Activated T-cell treated with anti-CD3 and anti-CD28 coated beads, Interleukin-2, amount 50 U/mL, for 48 hours (primary cell): ENCODE measurements around the gene HOXA10.

ENCODE experiments used
- DNase-seq, 2 experiments: peaks; one replicate each; pipeline ENCODE4 v3.0.0-alpha.2; 2020

Gene HOXA10

DNA sequence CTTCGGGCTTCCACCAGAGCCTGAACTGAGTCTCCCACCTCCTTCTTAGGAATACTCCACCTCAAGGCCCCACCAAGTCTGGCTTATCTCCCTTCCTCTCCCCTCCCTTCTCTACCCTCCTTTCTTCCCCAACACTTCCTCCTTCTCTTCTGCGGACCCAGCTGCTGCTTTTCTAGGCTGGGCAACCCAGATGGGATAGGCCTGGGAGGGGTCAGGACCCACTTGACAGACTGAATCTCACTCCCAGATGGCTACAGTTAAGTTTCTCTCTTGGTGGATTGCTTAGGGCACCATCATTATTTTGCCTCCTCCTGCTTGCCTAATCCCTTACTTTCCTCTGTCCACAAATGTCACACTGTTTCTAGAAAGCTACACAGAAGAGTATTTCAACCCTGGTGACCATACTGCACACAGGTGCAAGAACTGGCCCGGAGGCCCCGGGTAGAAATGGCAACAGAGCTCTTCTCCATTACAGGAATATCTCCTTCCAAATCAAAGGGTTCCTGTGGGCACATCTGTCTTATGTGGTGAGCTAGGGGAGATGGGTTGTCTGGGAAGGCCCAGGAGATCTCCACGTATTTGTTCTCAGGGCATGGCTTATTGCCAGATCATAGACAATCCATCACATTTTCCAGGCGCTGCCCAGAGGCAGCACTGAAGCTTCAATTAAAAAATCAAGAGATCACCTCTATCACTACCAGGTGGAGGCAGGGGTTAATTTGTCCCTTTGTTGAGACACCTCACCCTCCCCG, 16.1 kb upstream of the HOXA10 start:
- DNase-seq: peak; percentile 15 to 18

DNA sequence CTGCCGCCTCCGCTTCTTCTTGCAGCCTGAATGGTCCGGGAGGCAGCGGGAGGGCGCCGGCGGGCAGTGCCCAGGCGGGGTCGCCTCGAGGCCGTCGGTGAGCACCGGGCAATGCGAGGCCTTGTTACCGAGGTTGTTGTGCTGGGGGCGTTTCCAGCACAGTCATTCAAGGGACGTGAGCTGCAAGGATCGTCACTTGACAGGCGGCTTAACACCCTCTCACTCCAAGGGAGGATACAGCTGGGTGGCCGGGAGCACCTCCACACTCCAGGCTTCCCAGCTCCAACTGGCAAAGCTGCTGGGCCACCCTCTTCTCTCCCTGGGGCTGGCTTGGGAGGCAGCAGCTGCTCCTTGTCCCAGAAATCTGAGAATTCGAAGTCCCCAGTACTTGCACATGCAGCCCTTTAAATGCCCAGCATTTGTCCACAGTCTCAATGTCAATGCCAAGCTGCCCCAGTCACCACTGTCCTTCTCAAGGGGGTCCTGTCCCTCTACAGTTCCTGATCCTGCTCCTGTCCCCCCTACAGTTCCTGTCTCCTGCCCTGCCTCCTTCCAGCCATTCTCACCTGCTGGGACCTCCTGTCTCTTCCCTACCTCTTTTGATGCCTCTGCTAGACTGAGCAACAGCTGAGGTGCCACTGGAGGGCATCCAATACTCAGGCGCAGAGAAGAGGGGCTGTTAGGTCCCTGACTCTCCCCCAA, 15.3 kb upstream of the HOXA10 start:
- peak; percentile 30 to 32 for DNase-seq

DNA sequence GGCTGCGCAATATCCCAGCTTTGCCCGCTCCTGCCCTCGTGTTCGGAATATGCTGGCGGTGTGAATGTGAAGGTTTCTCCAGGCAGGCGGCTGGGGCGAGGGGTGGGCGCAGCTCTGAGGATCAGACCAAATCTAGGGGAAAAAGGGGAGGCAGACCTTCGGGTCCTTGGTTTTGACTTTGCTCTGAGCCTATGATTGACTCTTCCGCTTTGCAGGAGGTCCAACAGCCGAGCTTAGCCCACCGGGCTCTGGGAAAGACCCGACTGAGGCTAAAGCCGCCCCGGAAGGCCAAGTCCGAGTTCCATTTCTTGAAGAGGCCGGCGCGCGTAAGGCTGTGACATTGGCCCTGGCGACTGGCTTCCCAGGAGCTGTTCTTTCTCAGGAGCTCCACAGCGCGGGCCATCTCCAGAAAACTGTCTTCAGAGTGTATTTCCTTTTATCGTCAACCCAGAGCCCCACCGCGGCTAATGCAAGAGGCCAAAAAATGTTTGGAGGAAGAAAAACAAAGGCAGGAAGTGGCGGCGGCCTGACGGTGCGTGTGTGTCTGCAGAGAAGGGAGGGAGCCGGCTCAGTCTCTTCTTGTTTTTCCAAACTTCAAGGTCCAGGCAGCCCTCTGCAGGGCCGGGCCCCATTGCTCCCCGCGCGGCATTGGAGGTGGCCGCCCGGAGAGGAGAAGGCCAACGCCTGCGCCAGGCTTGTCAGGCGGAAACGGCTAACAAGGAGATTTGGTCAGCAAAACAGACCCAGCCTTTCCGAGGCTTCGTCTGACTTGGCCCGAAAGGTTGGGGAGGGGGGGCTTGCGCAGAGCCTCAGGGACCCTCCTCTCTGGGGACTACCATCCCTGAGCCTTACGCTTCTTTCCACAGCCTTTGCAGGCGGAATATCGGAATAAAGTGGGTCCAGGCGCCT, 14.5 kb upstream of the HOXA10 start:
- peak; percentile 48 to 49 for DNase-seq

DNA sequence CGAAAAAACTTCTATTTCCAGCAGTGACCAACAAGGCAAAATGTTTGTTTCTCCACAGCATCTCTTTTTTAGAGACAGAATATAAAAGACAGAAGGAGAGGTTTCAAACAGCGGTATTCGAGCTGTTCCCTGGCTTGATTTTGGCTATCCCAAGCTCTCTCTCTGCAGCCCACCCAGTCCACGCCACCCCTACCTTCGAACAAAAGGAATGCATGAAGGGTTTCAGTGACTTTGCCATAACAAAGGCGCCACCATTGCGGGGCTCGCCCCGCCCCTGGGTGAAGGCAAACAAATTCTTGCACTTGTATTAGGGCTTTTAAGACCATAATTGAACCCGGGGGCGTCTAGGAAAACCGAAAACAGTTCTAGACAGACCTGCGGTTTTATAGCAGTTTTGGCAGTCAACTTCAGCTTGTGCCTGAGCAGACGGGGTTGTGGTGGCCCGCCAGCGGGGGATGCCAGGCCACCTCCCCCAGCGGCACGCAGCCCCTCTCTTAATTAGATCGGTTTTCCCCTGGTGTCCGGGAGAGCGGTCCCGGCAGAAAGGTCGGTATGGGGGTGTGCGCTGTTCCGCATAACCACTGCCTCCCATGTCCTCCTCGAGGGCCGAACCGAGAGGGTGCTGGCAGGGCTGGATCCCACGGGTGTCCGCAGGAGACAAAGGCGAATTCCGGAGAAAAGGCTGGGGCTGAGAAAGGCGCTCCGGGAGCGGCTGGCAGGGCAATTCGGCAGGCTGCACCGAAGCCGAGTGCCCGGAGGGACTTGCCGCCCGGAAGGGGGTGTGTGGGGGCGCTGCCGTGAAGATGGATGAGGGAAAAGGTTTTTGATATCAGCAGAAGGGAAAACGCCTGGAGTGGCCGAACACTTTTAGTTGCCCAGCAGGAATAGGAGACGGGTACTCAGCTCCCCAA, 13.6 kb upstream of the HOXA10 start:
- peak; percentile 22 to 25 for DNase-seq

DNA sequence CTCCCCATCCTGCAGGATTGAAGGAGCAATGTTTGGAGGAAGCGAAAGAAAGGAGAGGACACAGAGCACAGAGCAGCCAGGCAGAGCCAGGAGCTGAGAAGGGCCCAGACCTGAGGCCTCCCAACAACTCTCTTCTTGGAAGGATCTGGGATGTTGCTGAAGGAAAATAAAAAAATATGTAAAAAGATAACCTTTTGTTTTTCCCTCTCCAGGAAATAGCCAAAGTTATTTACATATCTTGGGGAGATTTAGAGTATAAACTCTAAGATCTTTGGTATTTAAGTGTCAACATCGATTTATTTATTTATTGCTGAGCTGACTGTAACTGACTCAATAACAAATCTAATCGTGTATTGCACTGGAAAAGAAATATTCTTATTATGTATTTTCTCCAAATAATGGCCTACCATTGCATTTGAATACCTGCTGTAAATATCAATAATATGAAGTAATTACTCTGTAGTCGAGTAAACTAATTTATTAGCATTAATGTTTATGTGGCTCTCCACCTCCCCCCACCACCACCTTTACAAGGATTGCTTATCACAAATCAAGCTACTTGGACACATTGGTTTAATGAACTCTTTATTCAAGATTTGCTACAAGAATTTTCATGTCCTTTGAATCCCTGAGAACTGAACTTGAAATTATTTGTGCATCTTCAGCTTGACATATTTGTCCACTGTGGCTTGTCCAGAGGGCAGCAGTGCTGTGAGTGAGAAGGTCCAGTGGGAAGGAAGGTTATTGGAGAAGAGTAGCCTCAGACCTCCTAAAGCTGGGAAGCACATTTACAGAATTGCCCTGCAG, 12.8 kb upstream of the HOXA10 start:
- DNase-seq: peak in 1 of 2 experiments; percentile 12

DNA sequence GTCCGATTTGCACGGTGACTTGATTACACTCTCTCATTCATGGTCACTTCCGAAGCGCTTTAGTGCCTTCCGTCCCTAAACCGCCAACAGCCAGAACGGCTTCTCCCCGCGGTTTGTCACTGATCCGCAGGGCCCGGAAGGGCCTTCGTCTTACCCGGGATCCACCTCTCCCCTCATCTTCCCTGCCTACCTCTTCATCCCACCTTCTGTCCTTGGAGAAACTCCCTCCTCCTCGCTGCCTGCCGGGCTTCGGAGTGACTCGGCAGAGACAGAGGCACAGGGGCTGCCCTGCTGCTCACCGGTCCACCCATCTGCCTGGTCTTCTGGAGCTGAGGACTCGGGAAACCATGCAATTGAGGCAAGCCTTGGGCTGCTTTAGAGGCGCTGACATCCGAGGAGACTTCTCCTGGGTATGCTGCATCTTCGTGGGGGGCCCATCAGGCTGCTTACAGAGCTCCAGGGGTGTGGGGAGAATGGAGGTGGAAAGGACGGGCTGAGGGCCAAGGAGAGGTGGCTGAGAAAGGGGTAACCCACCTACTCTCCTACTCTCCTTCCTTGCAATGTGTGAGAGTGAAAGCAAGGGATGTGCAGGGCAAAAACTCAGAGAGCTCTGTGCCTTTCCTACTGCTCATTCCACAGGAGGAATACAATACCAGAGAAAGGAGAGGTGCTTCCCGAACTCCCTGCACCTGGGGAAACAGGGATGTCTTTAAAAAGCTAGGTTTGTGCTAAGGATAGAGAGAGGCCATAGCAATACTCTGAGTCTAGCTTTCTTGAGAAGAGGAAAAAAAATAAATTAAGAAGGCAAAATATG, 11.9 kb upstream of the HOXA10 start:
- DNase-seq: peak; percentile 28 to 39

DNA sequence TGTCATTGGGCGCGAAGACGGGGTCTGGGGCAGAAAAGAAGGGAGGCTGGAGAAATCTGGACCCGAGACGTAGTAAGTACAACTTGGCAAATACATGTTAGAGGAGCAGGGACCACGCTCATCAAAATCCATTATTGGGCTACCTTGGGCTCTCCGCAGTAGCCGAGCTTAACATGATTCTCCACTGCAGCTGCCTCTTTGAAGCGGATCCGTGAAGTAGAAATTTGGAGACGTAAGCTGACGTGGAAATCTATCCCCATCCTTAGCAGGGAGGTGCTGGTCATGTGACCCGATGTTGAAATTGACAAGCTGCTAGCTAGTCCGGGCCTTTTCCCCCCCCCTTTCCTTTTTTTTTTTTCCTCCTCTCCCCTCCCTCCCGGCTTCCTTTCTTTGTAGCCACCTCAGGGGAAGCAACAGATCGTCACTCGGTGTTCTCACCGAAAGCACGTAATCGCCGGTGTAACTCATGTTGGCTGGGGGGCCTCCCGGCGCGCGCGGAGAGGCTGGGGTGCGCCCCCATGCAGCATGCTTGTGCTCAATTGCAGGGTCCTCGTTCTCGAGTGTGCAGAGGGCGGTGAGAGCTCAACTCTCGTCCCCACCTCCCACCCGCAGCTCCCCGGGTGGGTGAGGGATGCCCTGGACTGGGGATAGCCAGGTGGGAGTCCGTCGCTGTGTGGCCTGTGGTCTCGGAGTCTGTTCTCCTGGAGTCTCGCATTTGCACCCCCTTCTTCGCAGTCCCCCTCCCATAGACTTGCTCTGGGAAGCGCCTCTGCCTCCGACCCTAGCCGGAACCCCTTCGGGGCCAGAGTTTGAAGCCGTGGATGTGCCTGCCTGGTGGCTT, 11.1 kb upstream of the HOXA10 start, which contains the start of gene HOXA11:
HOXA11 (minus strand) TSS at position 220 of the 841 bp plus-strand sequence; CDS start at position 132, 88 bp downstream.
- peak; percentile 37 to 45 for DNase-seq

DNA sequence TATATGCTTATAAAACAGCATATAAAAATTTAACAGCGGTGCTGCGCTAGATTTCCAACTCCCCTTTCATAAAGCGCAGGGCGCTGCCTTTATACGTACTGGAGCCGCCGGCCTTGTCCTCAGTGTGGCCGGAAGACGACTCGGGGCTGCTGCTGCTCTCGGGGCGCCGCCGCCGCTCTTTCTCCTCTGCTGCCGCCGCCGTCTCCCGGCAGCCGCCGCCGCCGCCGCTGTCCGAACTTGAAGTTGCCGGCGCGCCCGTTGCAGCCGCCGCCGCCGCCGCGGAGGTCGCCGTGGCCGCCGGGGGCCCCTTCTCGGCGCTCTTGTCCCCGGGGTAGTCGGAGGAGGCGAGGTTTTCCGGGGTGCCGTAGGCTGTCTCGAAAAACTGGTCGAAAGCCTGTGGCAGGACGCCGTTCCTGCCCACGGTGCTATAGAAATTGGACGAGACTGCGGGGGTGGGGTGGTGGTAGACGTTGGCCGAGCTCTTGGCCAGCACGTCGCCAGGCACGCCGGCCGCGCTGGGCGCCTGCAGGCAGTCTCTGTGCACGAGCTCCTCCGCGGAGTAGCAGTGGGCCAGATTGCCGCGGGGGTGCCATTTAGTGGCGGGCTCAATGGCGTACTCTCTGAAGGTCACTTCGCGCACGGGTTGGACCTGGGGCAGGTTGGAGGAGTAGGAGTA, 10.4 kb upstream of the HOXA10 start:
- peak; percentile 43 to 58 for DNase-seq

DNA sequence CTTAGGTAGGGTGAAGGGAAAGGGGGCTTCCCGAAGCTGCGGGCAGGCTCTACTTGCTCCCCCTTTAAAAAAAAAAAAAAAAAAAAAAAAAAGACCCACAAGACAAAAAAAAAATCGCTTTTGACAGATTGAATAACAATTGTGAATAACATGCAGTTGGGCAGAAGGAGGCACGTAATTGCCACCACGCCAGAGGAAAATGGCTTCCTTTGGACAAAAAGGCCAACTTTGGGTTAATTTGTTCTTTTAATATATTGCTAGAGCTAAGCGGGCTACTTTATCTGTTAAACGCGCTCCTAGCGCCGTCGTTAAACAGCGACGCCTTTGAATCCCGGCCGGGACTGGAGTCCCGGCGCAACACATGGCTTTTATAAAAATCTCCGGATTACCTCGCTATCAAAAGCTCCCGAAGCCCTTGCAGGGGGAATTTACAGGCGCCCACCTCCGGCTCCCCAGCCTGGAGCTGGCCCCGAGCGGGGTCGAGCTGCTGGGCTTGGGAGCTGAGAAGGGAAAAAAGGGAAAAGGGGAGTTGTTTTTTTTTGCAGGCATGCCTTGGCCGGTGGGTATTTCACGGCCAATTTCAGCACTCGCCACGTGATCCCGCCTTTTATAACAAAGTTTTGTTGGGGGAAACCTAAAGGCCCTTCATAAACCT, 9.7 kb upstream of the HOXA10 start:
- DNase-seq: peak in 1 of 2 experiments; percentile 20

DNA sequence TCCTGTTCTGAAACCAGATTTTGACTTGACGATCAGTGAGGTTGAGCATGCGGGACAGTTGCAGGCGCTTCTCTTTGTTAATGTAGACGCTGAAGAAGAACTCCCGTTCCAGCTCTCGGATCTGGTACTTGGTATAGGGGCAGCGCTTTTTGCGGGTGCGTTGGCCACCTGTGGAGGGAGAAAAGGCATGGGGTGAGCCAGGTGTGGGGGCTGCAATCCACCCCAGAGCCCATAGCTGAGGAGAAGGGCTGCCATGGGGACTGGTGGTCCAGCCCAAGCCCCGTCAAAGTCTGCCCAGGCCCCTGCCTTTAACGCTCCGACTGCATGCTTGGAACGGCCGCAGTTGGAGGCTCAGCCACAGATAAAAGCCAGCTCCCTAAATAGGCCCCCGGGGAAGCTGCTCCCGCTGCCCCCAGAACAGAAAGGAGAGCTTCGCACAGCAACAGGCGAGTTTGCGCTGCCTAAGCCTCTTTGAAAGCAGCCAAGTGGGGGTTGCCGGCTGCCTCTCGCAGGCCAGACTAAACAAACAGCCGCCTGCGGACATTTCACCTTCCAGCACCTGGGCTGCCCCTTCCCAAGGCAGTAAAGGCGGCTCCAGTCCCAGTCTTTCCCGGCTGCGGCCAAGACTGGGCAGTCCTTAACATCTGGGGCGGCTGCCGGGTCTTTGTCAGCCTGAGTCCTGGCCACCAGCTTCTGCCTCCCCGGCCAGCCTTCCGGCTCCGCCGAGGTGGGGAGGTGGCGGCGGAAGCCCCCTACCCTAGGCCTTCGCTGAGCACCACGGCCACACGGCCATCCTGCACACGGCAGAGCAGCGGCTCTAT, 9.0 kb upstream of the HOXA10 start:
- peak; percentile 19 to 20 for DNase-seq

DNA sequence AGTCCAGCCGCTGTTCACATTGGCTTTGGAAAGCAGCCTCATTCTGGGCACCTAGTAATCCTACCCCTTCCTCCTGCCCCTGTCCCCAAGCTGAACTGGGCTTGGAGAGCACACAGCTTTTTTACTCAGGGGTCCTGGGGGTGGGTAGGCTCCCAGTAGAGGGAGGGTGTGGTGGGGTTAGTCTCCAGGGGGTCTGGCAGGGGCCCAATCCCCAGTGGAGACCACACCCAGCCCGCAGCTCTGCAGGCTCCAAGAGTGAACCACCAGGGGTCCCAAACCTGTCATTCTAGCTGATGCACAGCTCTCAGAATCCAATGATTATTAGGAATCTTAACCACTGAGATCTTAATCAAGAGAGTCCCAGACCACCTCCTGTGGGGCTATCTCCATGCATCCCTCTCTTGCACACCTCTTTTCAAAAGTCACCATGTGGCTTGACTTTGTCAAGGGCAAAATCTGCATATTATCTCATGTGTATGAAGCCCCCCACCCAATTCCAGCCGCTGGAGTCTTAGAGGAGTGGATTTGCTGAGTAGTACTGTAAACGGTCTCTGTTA, 8.2 kb upstream of the HOXA10 start:
- no peak for DNase-seq

DNA sequence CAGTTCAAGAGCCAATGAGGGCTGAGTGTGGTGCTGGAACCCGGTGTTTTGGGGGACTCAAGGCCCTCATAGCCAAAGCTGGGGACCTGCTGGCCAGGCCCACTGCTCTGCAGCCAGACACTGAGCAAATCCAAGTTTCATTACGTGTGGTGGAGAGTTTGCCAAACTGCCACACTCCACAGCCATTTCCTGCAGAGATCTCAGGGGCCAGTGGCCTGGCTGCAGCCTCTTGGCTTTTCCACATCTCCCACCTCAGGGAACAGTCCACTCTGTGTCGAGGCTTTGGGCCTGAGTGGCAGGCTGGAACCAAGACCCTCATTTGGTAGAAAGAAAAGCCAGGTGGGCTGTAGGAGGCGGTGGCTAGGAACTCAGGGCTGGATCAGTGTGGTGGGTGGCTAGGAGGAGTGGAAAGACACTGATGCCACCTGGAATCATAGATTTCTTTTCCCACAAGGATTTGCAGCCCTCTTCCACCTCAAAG, 7.7 kb upstream of the HOXA10 start:
- DNase-seq: no peak

DNA sequence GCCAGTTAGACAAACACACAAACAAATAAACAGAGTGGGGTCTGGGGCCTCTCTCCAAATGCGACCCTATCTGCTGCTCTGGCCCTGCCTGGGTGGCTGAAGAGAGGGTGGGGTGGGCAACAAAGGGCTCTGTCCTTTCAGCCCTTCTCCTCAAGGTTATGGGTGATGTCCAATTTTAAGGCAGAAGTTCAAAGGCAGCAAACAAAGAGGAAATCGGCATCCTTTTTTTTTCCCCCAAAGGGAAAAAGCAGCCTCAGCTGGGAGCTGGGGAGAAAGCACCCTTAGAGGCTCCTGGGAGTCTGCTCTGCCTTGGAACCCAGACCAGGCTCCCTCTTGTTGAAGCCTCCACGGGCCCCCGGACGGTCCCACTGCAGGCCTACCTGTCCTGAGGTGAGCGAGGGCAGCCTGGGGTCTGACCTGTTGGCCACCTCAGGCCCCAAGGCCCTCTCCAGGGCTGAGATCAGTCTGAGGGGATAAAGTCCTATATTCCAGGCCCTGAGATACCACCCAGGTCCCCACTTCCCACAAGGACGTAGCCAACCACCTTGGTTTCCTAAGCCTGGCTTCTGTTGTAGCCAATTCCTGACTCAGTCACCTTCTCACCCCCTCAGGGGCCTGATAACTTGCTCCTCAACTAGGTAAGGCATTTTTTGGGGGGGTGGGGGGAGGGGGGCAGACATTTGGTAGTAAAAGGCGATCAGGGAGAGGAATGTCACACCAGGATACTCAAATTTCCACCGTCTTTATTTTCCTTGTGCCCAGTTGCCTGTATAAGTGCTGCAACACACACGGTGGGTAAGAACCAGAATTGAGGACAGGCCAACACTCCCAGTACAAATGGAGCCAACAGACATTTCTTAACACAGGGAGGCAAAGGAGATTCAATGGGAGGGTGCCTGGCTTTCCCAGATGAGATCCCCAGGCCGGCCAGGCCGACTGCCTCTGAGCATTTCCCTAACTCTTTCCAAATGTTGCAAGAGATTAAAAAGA, 6.6 kb upstream of the HOXA10 start:
- peak; percentile 12 to 14 for DNase-seq

DNA sequence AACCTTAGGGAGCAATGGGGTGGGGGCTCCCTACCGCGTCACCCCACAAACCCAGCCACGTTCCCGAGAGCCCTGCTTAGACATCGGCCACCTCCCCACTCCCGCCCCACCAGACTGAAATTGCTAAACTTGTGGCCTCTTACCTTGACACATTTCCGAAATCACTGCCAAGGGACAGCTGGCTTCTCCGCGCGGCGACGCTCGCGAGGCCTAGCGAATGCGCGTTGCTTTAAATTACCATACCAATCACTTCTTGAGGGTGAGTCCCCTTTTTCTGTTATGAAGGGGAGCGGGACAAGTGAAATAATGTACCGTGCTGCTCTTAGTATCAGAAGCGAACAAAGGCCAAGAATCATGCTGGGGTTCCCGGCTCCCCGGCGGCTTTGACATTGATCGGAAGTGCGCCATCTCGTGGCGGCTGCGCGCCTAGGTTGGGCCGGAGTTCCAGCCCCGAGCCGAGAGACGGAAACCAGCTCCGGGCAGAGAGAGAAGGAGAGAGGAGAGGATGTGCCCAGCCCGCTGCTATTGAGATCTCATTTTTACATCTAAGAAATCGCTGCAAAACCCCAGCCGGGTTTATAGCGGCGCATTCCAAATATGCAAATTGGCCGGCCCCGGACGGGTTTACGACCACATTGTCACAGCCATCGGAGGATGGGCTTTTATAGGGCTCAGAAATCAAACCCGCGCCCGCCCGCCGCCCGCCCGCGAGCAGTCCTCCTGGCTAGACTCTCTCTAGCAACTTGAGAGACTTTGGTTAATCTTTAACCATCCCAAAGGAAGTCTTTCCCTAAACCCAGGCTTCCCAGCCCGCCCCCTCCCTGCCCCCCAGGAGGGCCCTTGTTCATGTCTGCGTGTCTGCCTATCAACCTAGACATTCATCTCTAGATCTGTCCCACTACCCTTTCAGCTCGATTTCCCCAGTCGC, 5.6 kb upstream of the HOXA10 start:
- DNase-seq: peak; percentile 75 to 80
